T-helper 2 cell (primary cell): ENCODE results near the gene PLBD1.

Experiments
- DNase-seq, 5 experiments: peaks; one replicate each; pipeline versions ENCODE4 v3.0.0 to v3.0.0-alpha.2; 2012 to 2022

The PLBD1 gene

GRCh38 chr12:14495326-14495725 lies 72.4 kb downstream of the PLBD1 start:
- DNase-seq, result no peak

GRCh38 chr12:14482886-14483285 lies 84.8 kb downstream of the PLBD1 start:
- no peak for DNase-seq

- no peak for DNase-seq
Measured at GRCh38 chr12:14482361-14482760, 85.3 kb downstream of the PLBD1 start.

GRCh38 chr12:14481201-14481600 lies 86.5 kb downstream of the PLBD1 start:
- no peak for DNase-seq

GRCh38 chr12:14479004-14479403 lies 88.7 kb downstream of the PLBD1 start:
- peak in 1 of 5 experiments; percentile 61 for DNase-seq

GRCh38 chr12:14473707-14474287 lies 93.9 kb downstream of the PLBD1 start:
- DNase-seq, result peak in 1 of 5 experiments; percentile 50

GRCh38 chr12:14471497-14471896 lies 96.2 kb downstream of the PLBD1 start:
- DNase-seq, result no peak

GRCh38 chr12:14460212-14460841 lies 107.4 kb downstream of the PLBD1 start:
- DNase-seq, result no peak

GRCh38 chr12:14454098-14454907 lies 113.4 kb downstream of the PLBD1 start:
- peak in 3 of 5 experiments; percentile 5 to 69 (median 7) for DNase-seq
